K562 (cell line): ENCODE results near the gene GATA2. TPM values are rescaled to one million over a fixed set of nuclear protein-coding genes. Genes with fewer than 3 reads are reported as not detected.

ENCODE experiments used
- CCNT2 ChIP-seq: IDR thresholded peaks from 2 replicates; pipeline ENCODE4 v1.6.1; 2011; ENCODE audit warnings: borderline replicate concordance, low read depth, mild to moderate bottlenecking, moderate library complexity, mixed read lengths, low read length; ENCODE audit not compliant: insufficient read length; ENCODE audit errors: extremely low read depth
- MED1 ChIP-seq: sonication (generic); formaldehyde crosslinking; IDR thresholded peaks from 2 replicates; pipeline ENCODE4 v1.8.1; 2023; ENCODE audit warnings: missing genetic modification reagents, borderline replicate concordance
- MGA ChIP-seq: fragments of 450-650 bp; IDR thresholded peaks from 2 replicates; pipeline ENCODE4 v1.6.1; 2016; ENCODE audit warnings: mild to moderate bottlenecking, moderate library complexity
- MTA2 ChIP-seq: fragments of 450-650 bp; IDR thresholded peaks from 2 replicates; pipeline ENCODE4 v1.6.1; 2016; ENCODE audit warnings: low read depth
- PRPF4 ChIP-seq: fragments of 200-400 bp; formaldehyde crosslinking; IDR thresholded peaks from one replicate; pipeline ENCODE4 v1.6.1; 2017; ENCODE audit warnings: low read length, low read depth, mild to moderate bottlenecking; ENCODE audit not compliant: insufficient read depth, poor library complexity, severe bottlenecking
- ZNF592 ChIP-seq: fragments of 450-650 bp; IDR thresholded peaks from 2 replicates; pipeline ENCODE4 v1.6.1; 2017; ENCODE audit warnings: antibody characterized with exemption, mild to moderate bottlenecking
- polyA plus RNA-seq, 8 experiments: library from polyadenylated mRNA; depleted of rRNA in 4 of 8; stranded (reverse) in 5 of 8; unstranded in 3 of 8; fragments of >200 nt; fragmentation: Nextera tagmentation in 2 of 8; fragmentation: Illumina TruSeq in 1 of 8; extraction: Ambion mirVana in 2 of 8; extraction: Trizol in 1 of 8; gene quantifications; 2 replicates each; pipeline versions ENCODE4 v1.2.1 to v1.2.3, GENCODE V29; 2011 to 2014; ENCODE audit warnings: inconsistent platforms in 1 of 8, missing spikeins in 1 of 8
- total RNA-seq, 7 experiments: library from RNA; depleted of rRNA in 6 of 7; stranded (reverse); fragments of >200 nt in 6 of 7; fragmentation: Illumina TruSeq in 2 of 7; extraction: Trizol in 2 of 7; gene quantifications; 2 replicates each; pipeline versions ENCODE4 v1.2.1 to v1.2.3, GENCODE V29; 2011 to 2021; ENCODE audit warnings: low replicate concordance in 1 of 7

GATA2 gene
- total and polyA plus RNA-seq, 9 of the 15 experiments (the other 6 are each of a cell fraction or from before 2014, with no cell fraction given) = 8.5 to 218 (median 50.8) TPM

- TF ChIP-seq ZNF592 = 0 out of 2 replicates have a peak, but pooled peaks have one; percentile 27
- no peak for TF ChIP-seq MTA2
- peak; percentile 48 for TF ChIP-seq CCNT2
- no peak for TF ChIP-seq MED1 (CRISPR knock-in tag)
- no peak for TF ChIP-seq MGA
- TF ChIP-seq PRPF4 = no peak
These were observed 6.1 kb downstream of the GATA2 start (continued) for GRCh38 chr3:128486681-128487537.
